Keratinocyte (primary cell): Measurements from ENCODE around the gene ZMYND8. TPM values are rescaled to one million over a fixed set of nuclear protein-coding genes. Genes with fewer than 3 reads are reported as not detected.

ENCODE experiments used
- DNase-seq: peaks from one replicate; pipeline ENCODE4 v3.0.0-alpha.2; 2011; ENCODE audit warnings: low read depth, missing footprints, low spot score
- FAIRE-seq: peaks from 2 replicates; lab custom pipeline; 2011; peaks lifted over from hg19 to GRCh38; lab: Jason Lieb, UNC
- H2AFZ ChIP-seq: 2 replicates; pipeline ENCODE4 v1.6.0; 2012; ENCODE audit warnings: low read length, control low read depth, inconsistent platforms; ENCODE audit not compliant: control insufficient read depth
- H3K27ac ChIP-seq: 2 replicates; pipeline ENCODE4 v1.5.1; 2011; ENCODE audit warnings: low read length; ENCODE audit not compliant: control insufficient read depth, insufficient read depth
- H3K27me3 ChIP-seq: 3 replicates; pipeline ENCODE4 v1.6.0; 2011; ENCODE audit warnings: low read length; ENCODE audit not compliant: control insufficient read depth, insufficient read depth; ENCODE audit errors: extremely low read depth
- H3K36me3 ChIP-seq, 2 experiments: 2 replicates in 1 of 2; 3 replicates in 1 of 2; pipeline ENCODE4 v1.5.1; 2011; ENCODE audit warnings: low read length in 2 of 2, mild to moderate bottlenecking in 1 of 2; ENCODE audit not compliant: control insufficient read depth in 2 of 2, insufficient read depth in 2 of 2; ENCODE audit errors: extremely low read depth in 1 of 2
- H3K4me1 ChIP-seq: 3 replicates; pipeline ENCODE4 v1.5.1; 2011; ENCODE audit warnings: low read length; ENCODE audit not compliant: control insufficient read depth, insufficient read depth; ENCODE audit errors: extremely low read depth
- H3K4me2 ChIP-seq: 3 replicates; pipeline ENCODE4 v1.6.0; 2011; ENCODE audit warnings: low read depth, low read length; ENCODE audit not compliant: control insufficient read depth, insufficient read depth; ENCODE audit errors: extremely low read depth
- H3K4me3 ChIP-seq, 3 experiments: fragments of 200-600 bp in 1 of 3; sonication (generic) in 1 of 3; 2 replicates in 2 of 3; 3 replicates in 1 of 3; pipeline ENCODE4 v1.5.1; 2011 to 2016; ENCODE audit warnings: low read length in 3 of 3, mild to moderate bottlenecking in 3 of 3, control low read depth in 2 of 3, inconsistent platforms in 1 of 3, low read depth in 1 of 3, mixed read lengths in 1 of 3, mixed run types in 1 of 3, moderate library complexity in 1 of 3; ENCODE audit not compliant: control insufficient read depth in 2 of 3, insufficient read depth in 2 of 3; ENCODE audit errors: extremely low read depth in 1 of 3
- H3K79me2 ChIP-seq: 2 replicates; pipeline ENCODE4 v1.6.0; 2012; ENCODE audit warnings: low read length; ENCODE audit not compliant: control insufficient read depth, insufficient read depth
- H3K9ac ChIP-seq: 3 replicates; pipeline ENCODE4 v1.6.0; 2011; ENCODE audit warnings: low read length; ENCODE audit not compliant: control insufficient read depth, insufficient read depth; ENCODE audit errors: extremely low read depth
- H3K9me1 ChIP-seq: 3 replicates; pipeline ENCODE4 v1.6.0; 2011; ENCODE audit warnings: low read length; ENCODE audit not compliant: control insufficient read depth, insufficient read depth; ENCODE audit errors: extremely low read depth
- H3K9me3 ChIP-seq: 2 replicates; pipeline ENCODE4 v1.5.1; 2012; ENCODE audit warnings: low read depth, low read length; ENCODE audit not compliant: control insufficient read depth
- H4K20me1 ChIP-seq: 3 replicates; pipeline ENCODE4 v1.6.0; 2011; ENCODE audit warnings: low read length; ENCODE audit not compliant: control insufficient read depth, insufficient read depth; ENCODE audit errors: extremely low read depth
- CTCF ChIP-seq, 3 experiments: IDR thresholded peaks in 1 of 3; conservative IDR thresholded peaks in 1 of 3; optimal IDR thresholded peaks in 1 of 3; 2 replicates in 2 of 3; 3 replicates in 1 of 3; pipeline versions ENCODE3 to v1.5.1; 2011; ENCODE audit warnings: low read length in 3 of 3, mild to moderate bottlenecking in 3 of 3, moderate library complexity in 2 of 3, control low read depth in 1 of 3, inconsistent platforms in 1 of 3; ENCODE audit not compliant: insufficient read depth in 2 of 3; ENCODE audit errors: extremely low read depth in 1 of 3
- EZH2 ChIP-seq: IDR thresholded peaks from one replicate; pipeline ENCODE4 v1.6.1; 2012; ENCODE audit warnings: inconsistent platforms, mild to moderate bottlenecking, low read length, moderate library complexity
- dilution Hi-C: fragments of 300-500 bp; cut with MboI; formaldehyde crosslinking; loops from one replicate; pipeline ENCODE4 v1.7.0; 2020; ENCODE audit warnings: low sequenced_read_pairs; ENCODE audit not compliant: extremely low pct_ligation_motif_present
- polyA plus RNA-seq, 5 experiments: library from polyadenylated mRNA; depleted of rRNA in 3 of 5; stranded (reverse) in 3 of 5; stranded (forward) in 1 of 5; unstranded in 1 of 5; fragments of >200 nt; gene quantifications; 1 replicate in 1 of 5; 2 replicates in 3 of 5; 3 replicates in 1 of 5; pipeline versions ENCODE4 v1.2.1 to v1.2.3, GENCODE V29; 2011 to 2012; ENCODE audit warnings: missing spikeins in 2 of 5, low read depth in 1 of 5, low replicate concordance in 1 of 5

Gene ZMYND8
- polyA plus RNA-seq, 1 donor (not counting 4 experiments of a cell fraction or from before 2014, with no cell fraction given), result 39.8 TPM

GRCh38 chr20:47227576-47227975 is 128.9 kb downstream of the ZMYND8 start:
- Histone ChIP-seq H3K4me2 (no peak overlapping the region), H3K36me3 (peaks cover 38 to 40% of the 10 kb centered on the region in 2 experiments), H3K9me1 (no peaks in the 10 kb centered on the region), H4K20me1 (peaks cover 6% of the 10 kb centered on the region), H3K27me3 (no peaks in the 10 kb centered on the region), H3K79me2 (peaks cover 8% of the 10 kb centered on the region), H2AFZ (no peak overlapping the region), H3K4me1 (no peaks in the 10 kb centered on the region), H3K9me3 (no peaks in the 10 kb centered on the region), H3K4me3 (no peak overlapping the region), H3K9ac (no peak overlapping the region), H3K27ac (no peak overlapping the region)
- FAIRE-seq, result no peak
- DNase-seq, result no peak
- TF ChIP-seq CTCF (optimal IDR thresholded peaks at IDR 0.05 in 1 of 3, IDR thresholded peaks at IDR 0.05 in 1 of 3, conservative IDR thresholded peaks at IDR 0.05 in 1 of 3; ENCODE audit: extremely low read depth in 1 of 3, insufficient read depth in 2 of 3, low read length in 3 of 3) (no peak), EZH2 (no peak)
- dilution Hi-C loops, result no loop called here

DNA sequence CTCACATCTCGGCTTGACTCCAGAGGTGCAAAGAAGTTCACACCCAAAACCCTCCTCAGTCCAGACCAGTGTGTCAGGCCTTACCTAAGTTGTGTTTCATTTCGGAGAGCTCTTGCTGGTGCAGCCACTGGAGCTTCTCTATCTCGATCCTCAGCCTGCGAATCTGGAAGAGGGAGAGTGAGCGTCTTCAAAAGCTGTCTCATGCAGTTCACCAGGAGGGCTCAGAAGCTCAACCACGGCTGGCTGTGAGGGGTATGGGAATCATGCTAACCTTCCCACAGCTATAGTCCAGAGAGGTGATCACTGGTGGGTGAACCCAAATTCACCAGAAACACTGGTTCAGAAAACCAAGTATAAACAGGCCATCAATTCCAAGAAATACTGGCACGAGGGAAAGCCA is 129.4 kb downstream of the ZMYND8 start:
- H2AFZ ChIP-seq, result no peak overlapping the region
- H3K36me3 ChIP-seq, result peaks cover 38 to 40% of the 10 kb centered on the region in 2 experiments
- dilution Hi-C loops, result no loop called here
- peaks cover 6% of the 10 kb centered on the region for H4K20me1 ChIP-seq
- no peak for DNase-seq
- no peaks in the 10 kb centered on the region for H3K27me3 ChIP-seq
- H3K4me1 ChIP-seq, result no peaks in the 10 kb centered on the region
- TF ChIP-seq EZH2 (no peak), CTCF (optimal IDR thresholded peaks at IDR 0.05 in 1 of 3, IDR thresholded peaks at IDR 0.05 in 1 of 3, conservative IDR thresholded peaks at IDR 0.05 in 1 of 3; ENCODE audit: extremely low read depth in 1 of 3, insufficient read depth in 2 of 3, low read length in 3 of 3) (no peak)
- no peak overlapping the region for H3K4me3 ChIP-seq
- H3K4me2 ChIP-seq, result no peak overlapping the region
- H3K9ac ChIP-seq, result no peak overlapping the region
- peaks cover 8% of the 10 kb centered on the region for H3K79me2 ChIP-seq
- no peaks in the 10 kb centered on the region for H3K9me1 ChIP-seq
- FAIRE-seq, result no peak
- H3K27ac ChIP-seq, result no peak overlapping the region
- H3K9me3 ChIP-seq, result no peaks in the 10 kb centered on the region
